Nucleus accumbens (tissue), 56 donors: Measurements from ENCODE around the gene PARD3B.

Experiments used
- DNase-seq, 56 donors: peaks; one replicate each; lab custom pipeline; 2025; lab: John Stamatoyannopoulos, UW

Gene PARD3B

GRCh38 chr2:204744506-204744905, 199.2 kb downstream of the PARD3B start:
- DNase-seq = no peak

DNA sequence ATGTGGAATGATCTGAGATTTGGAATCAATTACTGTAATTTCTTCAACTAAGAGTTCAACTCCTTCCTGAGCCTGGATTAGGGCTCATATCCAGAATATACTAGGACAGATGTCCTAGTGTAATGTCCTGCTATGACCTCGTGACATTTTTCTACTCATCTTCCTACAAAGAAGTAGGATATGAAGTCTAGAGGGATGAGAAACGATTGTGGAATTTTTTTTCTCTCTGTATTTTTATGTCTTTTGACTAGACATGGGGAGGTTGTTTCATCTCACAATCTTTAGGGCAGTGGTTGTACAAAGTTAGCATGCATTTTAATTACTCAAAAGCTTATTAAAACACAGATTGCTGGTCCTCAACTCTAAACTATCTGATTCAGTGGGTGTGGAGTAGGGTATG, 203.0 kb downstream of the PARD3B start:
- DNase-seq = no peak

GRCh38 chr2:204749319-204749718, 204.0 kb downstream of the PARD3B start:
- DNase-seq = no peak

DNA sequence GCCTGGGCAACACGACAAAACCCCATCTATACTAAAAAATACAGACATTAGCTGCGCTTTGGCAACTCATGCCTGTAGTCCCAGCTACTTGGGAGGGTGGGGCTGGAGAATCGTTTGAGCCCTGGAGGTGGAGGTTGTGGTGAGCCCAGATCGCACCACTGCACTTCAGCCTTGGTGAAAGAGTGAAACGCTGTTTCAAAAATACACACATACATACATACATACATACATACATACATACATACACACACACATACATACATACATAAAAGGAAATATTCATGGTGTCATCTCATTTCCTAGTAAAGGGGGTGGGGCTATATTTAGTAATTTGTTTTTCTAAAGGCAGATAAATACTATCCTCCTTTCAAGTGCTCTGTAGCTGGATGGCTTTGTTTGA, 205.1 kb downstream of the PARD3B start:
- DNase-seq = no peak

DNA sequence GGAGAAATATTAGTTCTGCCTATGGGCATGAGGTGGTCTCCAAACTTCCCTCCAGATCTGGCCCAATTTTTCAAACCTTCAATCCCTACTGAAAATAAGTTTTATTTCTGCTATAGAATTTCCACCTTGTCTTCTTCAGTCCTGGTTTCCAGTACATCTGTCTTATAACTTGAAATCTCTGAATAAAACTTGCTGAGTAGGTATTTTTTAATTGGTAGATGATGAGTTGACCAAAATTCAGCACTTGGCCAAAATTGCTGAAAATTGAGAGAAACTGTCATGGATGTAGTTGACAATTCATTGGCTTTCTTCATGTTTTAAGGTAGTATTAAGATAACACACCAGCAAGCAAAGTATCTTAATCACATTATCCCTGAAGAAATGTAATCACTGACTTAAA, 206.2 kb downstream of the PARD3B start:
- no peak for DNase-seq

- DNase-seq = no peak
Measured at GRCh38 chr2:204753841-204754240, 208.6 kb downstream of the PARD3B start.

DNA sequence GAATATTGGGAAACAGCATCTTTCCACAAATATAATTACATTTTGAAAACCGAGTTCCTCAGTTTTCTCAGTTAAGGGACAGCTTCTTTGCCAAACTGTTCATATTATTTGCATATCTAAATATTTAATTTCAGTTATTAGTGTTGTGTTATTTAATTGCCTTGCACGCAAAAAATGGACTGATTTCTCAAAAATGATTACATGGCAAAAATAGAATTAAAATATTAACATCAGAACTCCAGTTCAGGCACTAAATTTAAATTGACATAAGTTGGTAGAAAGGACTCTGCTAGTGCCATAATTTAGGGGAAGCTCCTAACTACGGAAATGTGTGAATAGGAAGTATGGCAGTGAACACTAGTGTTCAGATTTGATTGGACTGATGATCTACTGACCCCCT, 209.6 kb downstream of the PARD3B start:
- DNase-seq = no peak

DNA sequence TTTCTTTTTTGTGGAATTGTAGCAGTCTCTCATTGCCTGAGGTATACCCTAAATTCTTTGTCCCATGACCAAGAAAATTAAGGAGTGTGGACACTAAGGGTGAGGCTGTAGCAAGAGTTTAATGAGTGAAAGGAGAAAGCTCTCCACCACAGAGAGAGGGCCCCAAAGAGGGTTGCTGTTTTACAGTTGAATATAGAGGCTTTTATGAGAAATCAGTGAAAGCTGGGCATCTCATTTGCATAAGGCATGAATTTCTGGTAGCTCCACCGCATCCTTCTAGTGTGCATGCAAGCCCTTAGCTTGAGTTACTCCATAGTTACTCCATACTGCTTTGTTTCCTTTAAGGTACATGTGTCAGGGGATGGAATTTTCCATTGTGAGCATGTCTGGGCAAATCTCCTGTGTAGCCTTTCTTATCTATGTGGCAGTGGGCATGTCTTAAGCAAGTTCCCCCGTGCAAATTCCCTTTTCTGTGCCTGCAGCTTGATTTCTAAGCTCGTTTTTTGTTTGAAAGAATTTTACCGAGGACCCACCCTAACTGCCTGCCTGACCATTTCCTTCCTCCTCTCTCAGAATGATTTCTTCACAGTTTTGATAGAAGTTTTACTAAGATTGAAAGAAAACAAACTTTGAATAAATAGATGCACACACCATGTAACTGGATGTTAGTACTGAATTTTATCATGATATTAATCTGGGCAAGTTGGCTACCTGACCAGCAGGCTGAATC, 218.9 kb downstream of the PARD3B start:
- DNase-seq = no peak

DNA sequence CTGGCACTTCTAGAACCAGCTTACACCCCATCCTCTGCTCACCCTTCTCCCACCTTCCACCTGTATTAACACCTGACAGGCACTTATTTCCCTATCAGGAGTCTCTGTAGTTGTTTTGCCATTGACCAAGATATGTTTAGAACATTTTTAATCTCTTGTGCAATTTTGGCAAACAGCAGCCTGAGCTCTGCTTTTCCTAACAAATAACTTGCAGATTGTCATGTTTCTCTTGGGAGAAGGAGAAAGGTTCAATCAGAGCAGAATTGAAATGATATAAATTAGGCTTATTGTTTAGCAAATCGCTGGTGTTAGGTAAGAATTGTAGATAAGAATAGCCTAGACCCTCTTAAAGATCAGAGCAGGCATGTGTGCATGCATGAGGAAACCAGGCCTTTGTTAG, 225.5 kb downstream of the PARD3B start:
- DNase-seq = no peak

GRCh38 chr2:204771721-204772120, 226.4 kb downstream of the PARD3B start:
- DNase-seq = no peak

DNA sequence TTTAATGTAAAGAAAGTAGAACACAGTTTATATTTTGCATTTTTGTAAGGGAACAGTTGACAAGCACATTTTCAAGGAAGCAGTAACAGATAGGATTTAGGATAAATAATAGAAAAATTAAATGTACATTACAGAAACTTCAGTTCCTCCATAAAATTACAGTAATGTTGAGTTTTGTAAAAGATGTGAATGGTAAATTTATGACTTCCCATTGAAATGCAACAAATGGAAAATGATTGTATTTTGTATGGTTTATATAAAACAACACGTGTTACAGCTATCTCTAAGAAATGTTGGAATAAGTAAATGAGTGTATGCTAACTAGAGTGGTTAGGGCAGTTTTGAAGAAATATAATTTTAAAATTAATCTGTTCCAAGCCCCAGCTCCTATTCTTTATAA, 227.3 kb downstream of the PARD3B start:
- DNase-seq = no peak

DNA sequence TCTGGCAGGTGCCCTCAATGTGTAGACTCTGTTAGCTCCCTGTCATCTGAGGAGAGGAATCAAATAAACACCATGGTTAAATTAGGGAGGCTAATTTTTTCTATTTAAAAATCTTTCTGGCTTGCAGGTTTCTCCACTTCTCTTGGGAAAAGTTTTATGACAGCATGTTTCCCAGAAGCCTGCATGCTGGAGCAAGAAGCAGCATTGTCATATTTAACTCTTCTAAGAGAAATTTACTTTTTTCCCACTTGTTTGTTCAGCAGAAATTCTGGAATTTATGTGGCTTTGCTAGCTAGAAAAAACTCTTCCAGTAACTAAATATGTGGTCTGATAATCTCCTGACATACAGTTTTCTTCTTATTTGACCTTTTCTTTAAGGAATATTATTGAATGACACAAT, 230.5 kb downstream of the PARD3B start:
- DNase-seq = no peak

- DNase-seq = no peak
Measured at GRCh38 chr2:204776781-204777559, 231.7 kb downstream of the PARD3B start.

GRCh38 chr2:204779771-204780170, 234.5 kb downstream of the PARD3B start:
- no peak for DNase-seq

DNA sequence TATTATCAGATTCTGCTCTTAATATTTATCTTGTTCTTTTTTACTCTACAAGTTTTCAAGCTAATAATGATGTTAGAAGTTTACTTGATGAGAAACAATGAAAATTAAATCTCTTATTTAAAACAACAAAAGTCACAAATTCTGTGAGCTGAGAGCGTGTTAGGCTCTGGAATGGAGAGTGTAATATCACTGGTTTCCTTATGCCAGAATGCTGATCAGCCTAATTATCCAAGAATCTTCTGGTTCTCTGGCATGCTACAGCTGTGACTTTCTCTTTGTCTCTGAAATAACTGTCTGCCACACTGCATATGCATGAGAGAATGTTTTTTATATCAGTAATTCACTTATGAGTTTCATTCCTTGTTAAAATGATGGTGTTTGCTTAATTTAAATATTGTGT, 236.7 kb downstream of the PARD3B start:
- no peak for DNase-seq

- no peak for DNase-seq
Measured at GRCh38 chr2:204790076-204790475, 244.8 kb downstream of the PARD3B start.

GRCh38 chr2:204791230-204791629, 246.0 kb downstream of the PARD3B start:
- DNase-seq = no peak

- no peak for DNase-seq
Measured at GRCh38 chr2:204794624-204795023, 249.3 kb downstream of the PARD3B start.

DNA sequence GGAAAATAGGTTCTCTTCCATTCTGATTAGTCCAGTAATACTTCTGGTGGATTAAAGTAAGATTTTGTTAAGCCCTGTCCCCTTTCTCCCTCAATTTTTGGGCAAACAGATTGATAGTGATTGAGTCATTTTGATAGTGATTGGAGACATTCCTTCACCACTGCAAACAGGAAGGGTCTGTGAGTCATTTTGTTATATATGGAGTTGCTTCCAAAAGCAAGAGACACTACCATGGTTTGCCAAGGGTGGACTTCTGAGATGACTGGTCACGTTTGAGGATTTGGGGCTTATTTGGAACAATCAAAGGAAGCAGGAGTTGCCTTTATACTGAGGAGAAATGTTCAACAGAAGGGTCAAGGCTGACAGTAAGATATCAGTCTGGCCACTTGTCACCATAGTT, 249.9 kb downstream of the PARD3B start:
- no peak for DNase-seq

GRCh38 chr2:204796581-204796980, 251.3 kb downstream of the PARD3B start:
- DNase-seq = no peak

DNA sequence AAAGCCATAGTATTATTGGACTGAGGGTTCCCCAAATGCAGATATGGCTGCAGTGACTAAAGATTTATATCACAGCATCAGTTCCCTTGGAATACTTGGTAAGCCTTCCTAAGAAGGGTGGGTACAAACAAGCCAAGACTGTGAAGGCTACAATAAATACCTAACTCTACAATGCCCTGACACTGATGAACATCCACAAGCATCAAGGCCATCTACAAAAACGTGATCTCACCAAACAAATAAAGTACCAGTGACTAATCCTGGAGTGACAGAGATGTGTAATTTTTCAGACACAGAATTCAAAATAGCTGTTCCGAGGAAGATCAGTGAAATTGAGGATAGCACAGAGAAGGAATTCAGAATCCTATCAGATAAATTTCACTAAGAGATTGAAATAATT, 254.5 kb downstream of the PARD3B start:
- no peak for DNase-seq

GRCh38 chr2:204808494-204808893, 263.2 kb downstream of the PARD3B start:
- no peak for DNase-seq
